ENCODE measurements around the gene PRR22.

The PRR22 gene

GRCh38 chr19:5795382-5795919 lies 10.9 kb upstream of the PRR22 start:
- no peak for TF ChIP-seq EZH2phosphoT487 (IDR thresholded peaks at IDR 0.05; ENCODE audit: low read depth)
- no peak for TF ChIP-seq CTCF (IDR thresholded peaks at IDR 0.05; ENCODE audit: low read depth, low read length)
- H4K20me1 ChIP-seq (ENCODE audit: insufficient read depth, low read length), result no peaks in the 10 kb centered on the region
- no peaks in the 10 kb centered on the region for H3K27me3 ChIP-seq (ENCODE audit: low read depth, low read length)
- H2AFZ ChIP-seq (ENCODE audit: low read depth, low read length), result no peak overlapping the region
- H3K27ac ChIP-seq (ENCODE audit: low read length), result no peak overlapping the region
- peaks cover 3% of the 10 kb centered on the region; the same call in 1 of the 2 replicates for H3K4me1 ChIP-seq (ENCODE audit: low read length)
- no peaks in the 10 kb centered on the region for H3K79me2 ChIP-seq (ENCODE audit: low read length)
- no peaks in the 10 kb centered on the region for H3K9me3 ChIP-seq (ENCODE audit: insufficient read depth, low read length)
- H3K9ac ChIP-seq (ENCODE audit: low read length), result no peak overlapping the region
- no peak overlapping the region for H3K4me3 ChIP-seq (ENCODE audit: low read length)
- H3K4me2 ChIP-seq (ENCODE audit: low read length), result no peak overlapping the region
- H3K36me3 ChIP-seq (replicated peaks; ENCODE audit: low read depth, low read length), result no peaks in the 10 kb centered on the region

GRCh38 chr19:5793188-5793587 lies 8.6 kb upstream of the PRR22 start:
- Histone ChIP-seq H3K9me3 (ENCODE audit: insufficient read depth, low read length) (no peaks in the 10 kb centered on the region), H4K20me1 (ENCODE audit: insufficient read depth, low read length) (0 out of 2 replicates have a peak, but pooled peaks cover 3% of the 10 kb centered on the region), H3K4me3 (ENCODE audit: low read length) (no peak overlapping the region), H3K4me1 (ENCODE audit: low read length) (peaks cover 9% of the 10 kb centered on the region), H3K36me3 (replicated peaks; ENCODE audit: low read depth, low read length) (peaks cover 16% of the 10 kb centered on the region), H3K27ac (ENCODE audit: low read length) (no peak overlapping the region), H3K9ac (ENCODE audit: low read length) (no peak overlapping the region), H2AFZ (ENCODE audit: low read depth, low read length) (no peak overlapping the region), H3K79me2 (ENCODE audit: low read length) (peaks cover 16% of the 10 kb centered on the region), H3K4me2 (ENCODE audit: low read length) (no peak overlapping the region), H3K27me3 (ENCODE audit: low read depth, low read length) (no peaks in the 10 kb centered on the region)
- TF ChIP-seq CTCF (IDR thresholded peaks at IDR 0.05; ENCODE audit: low read depth, low read length), result no peak

- Histone ChIP-seq H3K9ac (ENCODE audit: low read length) (no peak overlapping the region), H3K36me3 (replicated peaks; ENCODE audit: low read depth, low read length) (peaks cover 24% of the 10 kb centered on the region), H2AFZ (ENCODE audit: low read depth, low read length) (no peak overlapping the region), H4K20me1 (ENCODE audit: insufficient read depth, low read length) (0 out of 2 replicates have a peak, but pooled peaks cover 3% of the 10 kb centered on the region), H3K4me3 (ENCODE audit: low read length) (no peak overlapping the region), H3K27me3 (ENCODE audit: low read depth, low read length) (no peaks in the 10 kb centered on the region), H3K79me2 (ENCODE audit: low read length) (peaks cover 16% of the 10 kb centered on the region), H3K4me2 (ENCODE audit: low read length) (no peak overlapping the region), H3K9me3 (ENCODE audit: insufficient read depth, low read length) (no peaks in the 10 kb centered on the region), H3K4me1 (ENCODE audit: low read length) (peaks cover 9% of the 10 kb centered on the region), H3K27ac (ENCODE audit: low read length) (no peak overlapping the region)
- TF ChIP-seq EZH2phosphoT487 (IDR thresholded peaks at IDR 0.05; ENCODE audit: low read depth), result no peak
- TF ChIP-seq CTCF (IDR thresholded peaks at IDR 0.05; ENCODE audit: low read depth, low read length), result no peak
Measured at GRCh38 chr19:5792224-5792623, 7.7 kb upstream of the PRR22 start.

GRCh38 chr19:5790559-5791520 lies 6.3 kb upstream of the PRR22 start, which contains the start of gene DUS3L:
Gene DUS3L (minus strand): TSS chr19:5791163. CDS start chr19:5791141, 22 bp downstream.
- Histone ChIP-seq H3K27me3 (ENCODE audit: low read depth, low read length) (no peaks in the 10 kb centered on the region), H3K27ac (ENCODE audit: low read length) (peak within 1 kb of the TSS; percentile 81), H3K4me1 (ENCODE audit: low read length) (peaks cover 9% of the 10 kb centered on the region), H3K79me2 (ENCODE audit: low read length) (peaks cover 16% of the 10 kb centered on the region), H3K36me3 (replicated peaks; ENCODE audit: low read depth, low read length) (peaks cover 37% of the 10 kb centered on the region), H3K9ac (ENCODE audit: low read length) (peak within 1 kb of the TSS; percentile 87), H3K9me3 (ENCODE audit: insufficient read depth, low read length) (no peaks in the 10 kb centered on the region), H3K4me3 (ENCODE audit: low read length) (peak within 1 kb of the TSS; percentile 77), H4K20me1 (ENCODE audit: insufficient read depth, low read length) (0 out of 2 replicates have a peak, but pooled peaks cover 3% of the 10 kb centered on the region), H2AFZ (ENCODE audit: low read depth, low read length) (peak within 1 kb of the TSS; percentile 61; the same call in 1 of the 2 replicates), H3K4me2 (ENCODE audit: low read length) (peak within 1 kb of the TSS; percentile 75)
- TF ChIP-seq EZH2phosphoT487 (IDR thresholded peaks at IDR 0.05; ENCODE audit: low read depth), result no peak
- TF ChIP-seq CTCF (IDR thresholded peaks at IDR 0.05; ENCODE audit: low read depth, low read length), result no peak

Data from OCI-LY3 (cell line).